ENCODE measurements around the gene SERPIND1. TPM values are rescaled to one million over a fixed set of nuclear protein-coding genes. Genes with fewer than 3 reads are reported as not detected.
"Not testable (repeated sequence)": the region's sequence is repeated elsewhere in the genome, so short reads cannot be mapped to it uniquely, and the experiment has no call there.

Gene SERPIND1
- total RNA-seq, 2 donors from 2014 or later = not detected

GRCh38 chr22:20766530-20766929 is 7.4 kb upstream of the SERPIND1 start:
- TF ChIP-seq POLR2A (IDR thresholded peaks at IDR 0.05) (no peak), CTCF (IDR thresholded peaks at IDR 0.05) (no peak), POLR2AphosphoS5 (IDR thresholded peaks at IDR 0.05) (no peak)
- H3K36me3 ChIP-seq = peaks cover 0 to 13% of the 10 kb centered on the region in 2 donors

GRCh38 chr22:20769496-20769826 is 4.5 kb upstream of the SERPIND1 start:
- WGBS = 84% methylated on average over 9 of the region's 9 CpGs
- intact Hi-C loops (cut with DNase I); H3K27ac ChIP-seq; H3K9me3 ChIP-seq; DNase-seq (ENCODE audit: low spot score); H3K4me1 ChIP-seq (replicated peaks); H3K4me3 ChIP-seq; H3K36me3 ChIP-seq; H3K27me3 ChIP-seq (replicated peaks; ENCODE audit: insufficient read depth): not testable (repeated sequence)

More at GRCh38 chr22:20766530-20766929, 7.4 kb upstream of the SERPIND1 start:
- Histone ChIP-seq H3K27me3 (replicated peaks; ENCODE audit: insufficient read depth) (no peaks in the 10 kb centered on the region), H3K9me3 (no peaks in the 10 kb centered on the region), H3K4me1 (replicated peaks) (no peaks in the 10 kb centered on the region), H3K27ac (no peak overlapping the region), H3K4me3 (no peak overlapping the region)
- no peak for DNase-seq (ENCODE audit: low spot score)
- WGBS = 99% methylated on average over 7 of the region's 7 CpGs
- intact Hi-C loops (cut with DNase I) = no loop called here

GRCh38 chr22:20771918-20772625 is 1.8 kb upstream of the SERPIND1 start:
- intact Hi-C loops (cut with DNase I) = no loop called here
- H3K4me3 ChIP-seq = no peak overlapping the region
- TF ChIP-seq POLR2A (IDR thresholded peaks at IDR 0.05) (no peak), POLR2AphosphoS5 (IDR thresholded peaks at IDR 0.05) (no peak), CTCF (IDR thresholded peaks at IDR 0.05) (no peak)
- WGBS = 87% methylated on average over 9 of the region's 9 CpGs
- no peaks in the 10 kb centered on the region for H3K4me1 ChIP-seq (replicated peaks)
- H3K27ac ChIP-seq = no peak overlapping the region
- DNase-seq (ENCODE audit: low spot score) = no peak
- H3K9me3 ChIP-seq = no peaks in the 10 kb centered on the region
- H3K36me3 ChIP-seq = no peaks in the 10 kb centered on the region
- H3K27me3 ChIP-seq (replicated peaks; ENCODE audit: insufficient read depth) = no peaks in the 10 kb centered on the region

GRCh38 chr22:20774882-20775281 is 969 bp downstream of the SERPIND1 start:
- H3K4me3 ChIP-seq = no peak overlapping the region
- intact Hi-C loops (cut with DNase I) = no loop called here
- no peaks in the 10 kb centered on the region for H3K4me1 ChIP-seq (replicated peaks)
- H3K36me3 ChIP-seq = no peaks in the 10 kb centered on the region
- no peaks in the 10 kb centered on the region for H3K9me3 ChIP-seq
- 85% methylated on average over 4 of the region's 4 CpGs for WGBS
- TF ChIP-seq CTCF (IDR thresholded peaks at IDR 0.05) = no peak
- no peak for TF ChIP-seq POLR2A (IDR thresholded peaks at IDR 0.05)
- TF ChIP-seq POLR2AphosphoS5 (IDR thresholded peaks at IDR 0.05) = no peak
- H3K27ac ChIP-seq = no peak overlapping the region
- H3K27me3 ChIP-seq (replicated peaks; ENCODE audit: insufficient read depth) = no peaks in the 10 kb centered on the region
- DNase-seq (ENCODE audit: low spot score) = no peak

GRCh38 chr22:20775342-20775895 is 1.5 kb downstream of the SERPIND1 start:
- WGBS = 43% methylated on average over 4 of the region's 4 CpGs
- no peak overlapping the region for H3K27ac ChIP-seq
- intact Hi-C loops (cut with DNase I) = no loop called here
- H3K27me3 ChIP-seq (replicated peaks; ENCODE audit: insufficient read depth) = no peaks in the 10 kb centered on the region
- TF ChIP-seq POLR2AphosphoS5 (IDR thresholded peaks at IDR 0.05) (no peak), CTCF (IDR thresholded peaks at IDR 0.05) (no peak), POLR2A (IDR thresholded peaks at IDR 0.05) (no peak)
- no peak overlapping the region for H3K4me3 ChIP-seq
- H3K9me3 ChIP-seq = no peaks in the 10 kb centered on the region
- H3K36me3 ChIP-seq = no peaks in the 10 kb centered on the region
- DNase-seq (ENCODE audit: low spot score) = no peak
- no peaks in the 10 kb centered on the region for H3K4me1 ChIP-seq (replicated peaks)

All from prostate gland (tissue), 2 donors.